Measurements from ENCODE around the gene ACOT9. TPM values are rescaled to one million over a fixed set of nuclear protein-coding genes. Genes with fewer than 3 reads are reported as not detected.

Gene ACOT9
- total RNA-seq, 1 experiment from 2014 or later = 75.6 TPM

- H3K9ac ChIP-seq (ENCODE audit: low read length) = no peak overlapping the region
- ATAC-seq (no peak), DNase-seq (no peak)
- no TSS peak for BruUV-seq (replicated peaks)
- intact Hi-C loops (cut with micrococcal nuclease) = no loop called here
- H4K20me1 ChIP-seq (ENCODE audit: low read length) = peaks cover 3% of the 10 kb centered on the region; the same call in 1 of the 2 replicates
- H3K36me3 ChIP-seq (ENCODE audit: low read depth, low read length) = peaks cover 27% of the 10 kb centered on the region
- ChIA-PET CTCF (no interaction called here), POLR2A (ENCODE audit: unreplicated experiment) (interaction anchor here (0.6 kb wide), 1 partner anchor 75 kb away, joined by 3 read pairs; no protein-coding TSS in a partner anchor)
- TF ChIP-seq CTCF (conservative IDR thresholded peaks at IDR 0.05; ENCODE audit: low read depth, low read length) (no peak), EZH2 (IDR thresholded peaks at IDR 0.05; ENCODE audit: low read length, unreplicated experiment) (no peak), EZH2phosphoT487 (IDR thresholded peaks at IDR 0.05; ENCODE audit: borderline replicate concordance, low read length) (no peak)
- no peak overlapping the region for H3K27ac ChIP-seq (ENCODE audit: low read length)
- no peaks in the 10 kb centered on the region for H3K4me1 ChIP-seq (ENCODE audit: insufficient read depth, low read length)
- no peak overlapping the region for H3K4me3 ChIP-seq (ENCODE audit: low read length)
- no peaks in the 10 kb centered on the region for H3K9me2 ChIP-seq (replicated peaks; ENCODE audit: low read length)
- H3K27me3 ChIP-seq (ENCODE audit: low read length) = no peaks in the 10 kb centered on the region
- no peak overlapping the region for H3K4me2 ChIP-seq (ENCODE audit: low read length)
- peaks cover 32% of the 10 kb centered on the region for H3K79me2 ChIP-seq (ENCODE audit: low read length)
- no peaks in the 10 kb centered on the region for H3K9me3 ChIP-seq (ENCODE audit: low read length)
- no peaks in the 10 kb centered on the region for H3F3A ChIP-seq (ENCODE audit: low read length, unreplicated experiment)
- H2AFZ ChIP-seq (ENCODE audit: low read length) = no peak overlapping the region
Observed at GRCh38 chrX:23732704-23733103, 10.4 kb downstream of the ACOT9 start.

- POLR2A ChIA-PET (ENCODE audit: unreplicated experiment) = no interaction called here
Observed at GRCh38 chrX:23731951-23732350, 11.1 kb downstream of the ACOT9 start.

GRCh38 chrX:23729214-23729613, 13.9 kb downstream of the ACOT9 start:
- DNase-seq (peak; percentile 6), ATAC-seq (peak; percentile 42)
- no TSS peak for BruUV-seq (replicated peaks)
- Histone ChIP-seq H2AFZ (ENCODE audit: low read length) (no peak overlapping the region), H3K9ac (ENCODE audit: low read length) (no peak overlapping the region), H4K20me1 (ENCODE audit: low read length) (no peaks in the 10 kb centered on the region; the same call in 1 of the 2 replicates), H3K27ac (ENCODE audit: low read length) (no peak overlapping the region), H3K9me3 (ENCODE audit: low read length) (no peaks in the 10 kb centered on the region), H3K4me2 (ENCODE audit: low read length) (no peak overlapping the region), H3K9me2 (replicated peaks; ENCODE audit: low read length) (no peaks in the 10 kb centered on the region), H3K79me2 (ENCODE audit: low read length) (peaks cover 2% of the 10 kb centered on the region; the same call in 1 of the 2 replicates), H3K4me1 (ENCODE audit: insufficient read depth, low read length) (no peaks in the 10 kb centered on the region), H3F3A (ENCODE audit: low read length, unreplicated experiment) (no peaks in the 10 kb centered on the region), H3K36me3 (ENCODE audit: low read depth, low read length) (peaks cover 24% of the 10 kb centered on the region), H3K4me3 (ENCODE audit: low read length) (no peak overlapping the region), H3K27me3 (ENCODE audit: low read length) (no peaks in the 10 kb centered on the region)
- intact Hi-C loops (cut with micrococcal nuclease) = no loop called here
- CTCF ChIA-PET = interaction anchor here (0.7 kb wide), 1 partner anchor 54 kb away, joined by 3 read pairs; the partner anchor contains the start of gene SAT1
- TF ChIP-seq EZH2phosphoT487 (IDR thresholded peaks at IDR 0.05; ENCODE audit: borderline replicate concordance, low read length) = no peak
- TF ChIP-seq EZH2 (IDR thresholded peaks at IDR 0.05; ENCODE audit: low read length, unreplicated experiment) = no peak
- TF ChIP-seq CTCF (conservative IDR thresholded peaks at IDR 0.05; ENCODE audit: low read depth, low read length) = no peak
- POLR2A ChIA-PET (ENCODE audit: unreplicated experiment) = no interaction called here

More at GRCh38 chrX:23731951-23732350, 11.1 kb downstream of the ACOT9 start:
- CTCF ChIA-PET = no interaction called here
- Histone ChIP-seq H3K9ac (ENCODE audit: low read length) (no peak overlapping the region), H3K27me3 (ENCODE audit: low read length) (no peaks in the 10 kb centered on the region), H3K27ac (ENCODE audit: low read length) (no peak overlapping the region), H3K79me2 (ENCODE audit: low read length) (peaks cover 24% of the 10 kb centered on the region), H3K9me3 (ENCODE audit: low read length) (no peaks in the 10 kb centered on the region), H3K4me1 (ENCODE audit: insufficient read depth, low read length) (no peaks in the 10 kb centered on the region), H3K9me2 (replicated peaks; ENCODE audit: low read length) (no peaks in the 10 kb centered on the region), H4K20me1 (ENCODE audit: low read length) (peaks cover 3% of the 10 kb centered on the region; the same call in 1 of the 2 replicates), H3F3A (ENCODE audit: low read length, unreplicated experiment) (no peaks in the 10 kb centered on the region), H3K4me2 (ENCODE audit: low read length) (no peak overlapping the region), H3K4me3 (ENCODE audit: low read length) (no peak overlapping the region), H2AFZ (ENCODE audit: low read length) (no peak overlapping the region), H3K36me3 (ENCODE audit: low read depth, low read length) (peaks cover 27% of the 10 kb centered on the region)
- ATAC-seq (no peak), DNase-seq (no peak)
- TF ChIP-seq EZH2phosphoT487 (IDR thresholded peaks at IDR 0.05; ENCODE audit: borderline replicate concordance, low read length) = no peak
- intact Hi-C loops (cut with micrococcal nuclease) = no loop called here
- BruUV-seq (replicated peaks) = no TSS peak

All from PC-3 (cell line).